Left forelimb (tissue), 1 donor: ENCODE measurements around the gene QSER1.
A peak's percentile ranks its signal among the peaks of the same experiment; 100 is the strongest.
"Not testable (repeated sequence)": the region's sequence is repeated elsewhere in the genome, so short reads cannot be mapped to it uniquely, and the experiment has no call there.

Experiments
- DNase-seq: peaks from one replicate; pipeline ENCODE4 v3.0.0-alpha.2; 2018; ENCODE audit warnings: low spot score

QSER1 gene

DNA sequence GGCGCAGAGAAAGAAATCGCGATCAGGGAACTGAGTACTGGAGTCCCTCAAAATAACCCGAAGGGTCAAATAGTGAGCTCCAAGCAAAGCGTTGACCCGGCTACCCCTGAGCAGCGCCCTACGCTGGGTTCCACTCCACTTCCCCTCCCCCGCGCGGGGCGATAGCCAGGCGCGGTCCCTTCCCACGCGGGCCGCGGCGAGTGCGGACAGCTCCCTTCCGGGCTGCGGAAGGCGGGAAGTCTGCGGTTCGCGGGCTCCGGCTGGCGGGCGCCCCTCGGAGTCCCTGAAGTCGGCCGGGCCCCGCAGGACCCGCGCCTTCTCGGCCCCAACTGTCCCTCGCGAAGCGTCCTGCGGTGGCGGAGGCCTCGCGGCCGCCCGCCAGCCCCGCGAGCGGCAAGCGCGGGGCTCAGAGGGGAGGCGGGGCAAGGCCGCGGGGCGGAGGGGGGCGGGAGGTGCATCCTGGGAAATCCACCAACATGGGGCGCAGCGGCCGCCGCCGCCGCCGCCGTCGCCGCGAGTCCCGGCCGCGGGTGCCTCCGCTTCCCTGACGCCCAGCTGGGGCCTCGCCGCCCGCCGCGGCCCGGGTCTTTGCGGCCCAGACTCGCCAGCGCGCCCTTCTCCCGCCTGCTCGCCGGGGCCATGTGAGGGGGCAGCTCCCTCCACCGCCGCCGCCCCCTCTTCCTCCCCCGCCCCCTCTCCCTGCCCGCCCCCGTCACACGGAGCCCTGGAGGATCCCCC, at the start of gene QSER1:
Gene QSER1, plus strand, starts transcription at position 457 of the 738 bp plus-strand sequence. CDS start 315 bp downstream, outside the sequence.
- DNase-seq = peak; percentile 91

DNA sequence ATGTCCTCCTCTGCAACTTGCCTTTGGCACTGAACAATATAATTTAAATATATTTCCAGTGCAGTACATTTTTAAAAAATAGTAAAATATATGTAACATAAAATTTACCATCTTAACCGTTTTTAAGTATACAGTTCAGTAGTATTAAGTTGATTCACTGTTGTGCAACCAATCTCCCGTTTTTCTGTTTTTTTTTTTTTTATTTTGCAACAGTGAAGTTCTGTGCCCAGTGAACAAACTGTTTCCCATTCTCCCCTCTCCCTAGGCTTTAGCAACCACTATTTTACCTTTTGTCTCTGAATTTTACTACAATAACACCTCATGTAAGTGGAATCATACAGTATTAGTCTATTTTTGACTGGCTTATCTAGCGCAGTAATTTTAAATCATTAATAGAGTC, 49.1 kb upstream of the QSER1 start:
- DNase-seq = no peak

DNA sequence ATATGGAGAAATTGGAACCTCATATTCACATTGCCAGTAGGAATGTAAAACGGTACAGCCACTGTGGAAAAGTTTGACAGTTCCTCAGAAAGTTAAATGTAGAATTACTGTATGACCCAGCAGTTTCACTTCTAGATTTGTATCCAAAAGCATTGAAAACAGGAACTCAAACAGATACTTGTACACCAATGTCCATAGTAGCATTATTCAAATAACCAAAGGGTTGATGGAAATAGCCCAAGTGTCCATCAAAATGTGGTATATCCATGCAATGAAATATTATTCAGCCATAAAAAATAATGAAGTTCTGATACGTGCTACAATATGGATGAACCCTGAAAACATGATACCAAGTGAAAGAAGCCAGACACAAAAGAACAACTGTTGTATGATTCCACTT, 45.1 kb upstream of the QSER1 start:
- DNase-seq = no peak

DNA sequence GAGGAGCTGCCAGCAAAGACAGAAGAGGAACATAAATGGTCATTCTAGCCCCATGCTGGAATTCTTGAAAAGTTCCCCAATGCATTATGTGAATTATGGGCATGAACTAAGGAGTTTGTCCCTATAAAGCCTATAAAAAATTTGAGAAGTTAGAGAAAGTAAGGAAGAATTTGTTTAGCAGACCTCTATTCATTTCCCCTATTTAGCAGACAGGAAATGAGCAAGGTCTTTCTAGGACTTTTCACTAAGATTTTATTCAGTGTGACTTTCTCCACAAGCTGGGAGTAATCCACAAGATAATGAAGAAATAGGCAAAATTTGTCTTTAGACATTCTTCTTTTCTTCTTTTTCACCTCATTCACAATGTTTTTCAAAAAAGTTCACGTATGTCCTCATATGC, 42.9 kb upstream of the QSER1 start:
- DNase-seq = no peak

DNA sequence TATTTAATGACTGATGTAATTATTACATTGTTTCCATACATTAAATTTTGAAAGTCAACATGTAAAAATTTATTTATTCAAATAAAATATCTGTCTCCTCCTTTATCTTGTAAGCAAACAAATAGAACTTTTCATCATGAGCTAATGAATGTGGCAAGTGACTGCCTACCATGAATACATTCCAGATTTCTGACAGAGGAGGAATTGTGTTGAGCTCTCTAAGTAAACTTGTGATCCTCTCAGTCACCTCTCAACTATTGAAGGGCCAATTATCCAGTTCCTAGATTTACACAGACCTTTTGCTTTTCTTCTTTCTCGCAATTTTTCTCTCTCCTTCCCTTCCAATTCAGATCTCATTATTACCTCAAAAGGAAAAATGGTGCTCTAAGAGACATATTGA, 41.4 kb upstream of the QSER1 start:
- no peak for DNase-seq

DNA sequence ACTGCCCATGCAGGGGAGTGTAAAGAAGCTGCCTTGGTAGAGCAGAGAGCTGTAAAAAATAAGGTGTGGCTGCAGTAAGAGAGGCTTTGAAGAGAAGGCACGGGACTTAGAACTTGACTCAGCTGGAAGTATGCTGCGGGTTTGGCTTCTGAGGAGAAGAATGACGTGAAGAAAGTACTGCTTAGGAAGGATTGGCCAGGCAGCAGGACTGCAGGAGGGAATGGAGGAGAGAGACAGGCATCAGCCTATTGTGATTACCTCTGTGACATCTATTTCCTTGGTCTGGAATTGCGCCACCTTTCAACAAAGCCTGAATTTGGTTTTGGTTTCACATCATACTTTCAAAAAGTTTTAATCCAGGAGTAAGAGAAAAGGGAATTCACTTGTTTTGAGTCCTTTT, 40.4 kb upstream of the QSER1 start:
- no peak for DNase-seq

DNA sequence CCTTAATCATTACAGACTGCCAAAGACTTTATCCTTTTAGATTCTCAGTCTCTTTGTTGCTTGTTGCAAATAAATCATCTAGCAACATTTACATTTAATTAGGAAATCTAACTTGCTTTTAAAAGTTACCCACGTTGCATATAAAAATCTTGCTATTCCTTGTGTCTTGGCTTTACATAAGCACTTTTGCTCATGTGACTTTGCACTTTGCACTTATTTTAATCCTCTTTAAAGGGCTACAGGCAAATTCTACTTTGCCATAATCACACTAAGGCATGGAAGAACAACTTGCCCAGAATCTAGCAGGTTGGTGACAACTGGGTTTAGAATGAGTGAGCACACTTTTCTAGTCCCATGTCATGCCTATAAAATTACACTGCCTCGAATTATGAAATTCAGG, 37.0 kb upstream of the QSER1 start:
- no peak for DNase-seq

DNA sequence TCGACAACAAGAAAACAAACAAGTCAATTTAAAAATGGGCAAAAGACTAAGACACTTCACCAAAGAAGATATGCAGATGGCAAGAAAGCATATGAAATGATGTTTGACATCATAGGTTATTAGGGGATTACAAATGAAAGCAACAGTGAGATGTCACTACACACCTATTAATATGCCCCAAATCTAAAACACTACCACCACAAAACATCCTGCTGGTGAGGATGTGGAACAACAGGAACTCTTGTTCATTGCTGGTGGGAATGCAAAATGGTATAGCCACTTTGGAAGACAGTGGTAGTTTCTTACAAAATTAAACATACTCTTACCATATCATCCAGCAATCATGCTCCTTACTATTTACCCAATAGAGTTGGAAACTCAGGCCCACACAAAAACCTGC, 33.9 kb upstream of the QSER1 start:
- DNase-seq = no peak

DNA sequence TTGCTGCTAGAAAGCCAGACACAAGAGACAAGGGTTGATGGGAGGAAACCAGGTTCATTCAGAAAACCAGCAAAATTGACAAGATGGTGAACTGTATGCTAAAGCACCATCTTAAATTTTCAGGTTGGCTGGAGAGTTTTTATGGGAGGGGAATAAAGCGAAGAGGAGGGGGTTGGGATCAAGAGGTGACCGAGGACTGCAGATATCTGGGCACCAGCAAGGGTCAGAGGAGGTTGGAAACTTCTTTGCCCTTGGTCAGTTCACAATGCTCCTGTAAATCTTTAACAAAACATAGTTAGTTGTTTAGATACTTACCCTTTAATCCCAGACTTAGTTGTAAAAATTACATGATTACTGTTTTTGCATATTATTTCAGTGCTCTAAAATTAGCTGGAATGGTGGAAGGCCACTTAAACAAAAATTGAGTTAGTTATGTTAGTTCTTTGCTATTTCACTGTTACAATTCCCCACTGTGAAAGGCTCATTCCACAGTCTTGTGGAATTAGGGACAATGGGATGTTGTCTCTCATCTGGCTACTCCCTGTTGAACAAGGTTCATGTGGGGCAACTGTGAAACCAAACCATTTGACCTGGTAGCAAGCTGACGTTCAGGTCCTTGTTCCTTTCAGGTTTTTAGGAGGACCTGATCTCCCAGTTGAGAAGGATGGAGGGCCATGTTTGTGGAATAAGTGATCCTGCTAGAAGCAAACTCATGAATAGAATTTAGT, 30.6 kb upstream of the QSER1 start:
- no peak for DNase-seq

DNA sequence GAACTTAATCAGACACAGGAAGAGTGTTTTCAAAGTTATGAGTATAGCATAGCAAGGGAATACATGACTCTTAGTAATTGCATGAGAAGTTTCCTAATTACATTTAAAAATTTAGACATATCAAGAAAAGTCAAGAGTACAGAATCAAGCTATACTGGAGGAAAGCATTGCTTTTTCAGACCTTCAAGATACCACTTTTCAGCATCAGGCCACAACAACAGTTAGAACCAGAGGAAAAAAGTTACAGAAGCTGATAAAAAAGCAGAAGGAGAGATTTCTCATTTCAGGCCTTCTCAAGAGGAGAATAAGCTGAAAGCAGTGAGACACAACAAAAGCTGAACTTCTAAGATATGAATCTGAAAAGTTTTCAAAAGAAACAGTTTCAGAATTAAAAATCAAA, 28.1 kb upstream of the QSER1 start:
- no peak for DNase-seq

DNA sequence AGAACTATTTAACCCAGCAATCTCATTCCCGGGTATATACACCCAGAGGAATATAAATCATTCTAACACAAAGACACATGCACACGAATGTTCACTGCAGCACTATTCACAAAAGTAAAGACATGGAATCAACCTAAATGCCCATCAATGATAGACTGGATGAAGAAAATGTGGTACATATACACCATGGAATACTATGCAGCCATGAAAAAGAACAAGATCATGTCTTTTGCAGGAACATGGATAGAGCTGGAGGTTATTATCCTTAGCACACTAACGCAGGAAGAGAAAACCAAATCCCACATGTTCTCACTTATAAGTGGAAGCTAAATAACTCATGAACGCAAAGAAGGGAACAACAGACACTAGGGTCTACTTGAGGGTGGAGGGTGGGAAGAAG, 23.9 kb upstream of the QSER1 start:
- not testable (repeated sequence) for DNase-seq

DNA sequence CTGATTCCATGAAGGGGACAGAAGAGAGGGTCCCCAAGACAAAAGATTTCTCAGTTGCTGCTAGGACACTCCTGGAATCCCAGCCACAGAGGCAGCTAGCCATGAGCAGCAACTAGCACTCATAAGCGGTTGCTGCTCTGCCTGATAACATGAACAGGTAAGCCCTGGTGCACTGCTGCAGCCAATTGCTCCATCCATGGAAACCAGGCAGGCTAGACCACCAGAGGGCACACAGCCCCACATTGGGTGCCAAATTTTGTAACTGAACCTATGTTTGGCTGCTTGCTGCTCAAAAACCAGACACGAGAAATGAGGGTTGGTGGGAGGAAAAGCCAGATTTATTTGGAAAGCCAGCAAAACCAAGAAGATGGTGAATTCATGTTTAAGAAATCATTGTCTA, 21.9 kb upstream of the QSER1 start:
- no peak for DNase-seq

DNA sequence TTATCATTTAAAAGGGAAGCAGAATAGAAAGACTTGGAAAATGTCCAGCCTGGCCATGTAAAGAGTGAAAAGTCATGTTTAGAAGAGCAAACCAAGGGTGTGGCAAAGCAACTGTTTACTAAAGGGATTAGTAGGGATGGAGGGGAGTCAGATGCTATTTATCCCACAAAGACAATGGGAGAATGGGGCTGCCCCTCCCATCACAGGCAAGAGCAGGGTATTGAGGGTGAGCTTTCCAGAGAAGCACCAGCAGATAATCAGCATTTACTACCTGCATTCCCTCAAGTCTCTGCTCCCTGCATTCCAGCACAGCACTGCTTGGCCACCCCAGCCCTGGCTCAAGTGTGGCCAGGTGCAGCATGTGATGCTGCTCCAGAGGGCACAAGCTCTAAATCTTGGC, 18.5 kb upstream of the QSER1 start:
- no peak for DNase-seq

DNA sequence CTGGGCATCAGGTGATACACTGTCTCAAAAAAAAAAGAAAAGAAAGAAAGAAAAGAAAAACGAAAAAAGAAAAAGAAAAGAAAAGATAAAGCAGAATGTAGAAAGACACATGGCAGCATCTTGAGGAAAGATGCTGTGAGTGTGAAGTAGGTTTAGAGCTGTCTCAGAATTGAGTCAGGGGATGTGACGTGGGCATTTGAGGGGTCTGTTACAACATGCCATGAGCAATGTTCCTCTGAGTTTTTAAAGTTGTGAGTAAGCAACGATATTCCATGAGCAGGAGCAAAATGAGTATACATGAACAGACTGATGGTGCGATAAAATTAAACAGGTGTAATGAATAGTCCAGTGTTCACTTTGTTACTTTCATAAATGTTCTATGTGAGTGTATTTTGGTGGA, 11.3 kb upstream of the QSER1 start:
- DNase-seq = no peak

DNA sequence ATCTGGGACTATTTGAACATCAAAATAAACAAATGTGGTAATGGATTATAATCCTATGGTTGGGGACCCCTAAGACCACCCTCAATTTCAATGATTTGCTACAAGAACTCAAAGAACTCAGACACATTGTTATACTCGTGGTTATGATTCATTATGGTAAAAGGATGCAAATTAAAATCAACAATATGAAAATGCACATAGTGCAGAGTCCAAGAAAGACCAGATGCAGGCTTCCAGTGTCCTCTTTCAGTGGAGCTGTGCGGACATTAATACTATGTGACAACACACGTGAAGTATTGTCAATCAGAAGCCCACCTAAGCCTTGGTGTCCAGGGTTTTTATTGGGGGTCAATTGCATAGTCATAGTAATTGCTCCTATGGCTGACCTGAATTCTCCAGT, 9.2 kb upstream of the QSER1 start:
- no peak for DNase-seq

DNA sequence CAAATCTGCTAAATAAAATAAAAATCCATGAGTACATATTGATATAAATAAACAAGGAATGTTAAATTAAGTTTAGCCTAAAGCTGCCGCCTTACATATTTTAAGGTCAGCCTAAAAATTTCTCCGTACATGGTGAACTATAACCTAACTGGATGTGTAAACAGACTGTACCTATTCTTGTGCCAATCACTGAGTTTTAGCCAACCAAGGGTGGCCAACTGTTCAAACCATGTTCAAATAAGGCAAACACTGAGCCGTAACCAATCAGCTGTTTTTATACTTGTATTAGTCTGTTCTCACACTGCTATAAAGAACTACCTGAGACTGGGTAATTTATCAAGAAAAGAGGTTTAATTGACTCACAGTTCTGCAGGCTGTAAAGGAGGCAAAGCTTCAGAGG, 8.6 kb upstream of the QSER1 start:
- DNase-seq = no peak

DNA sequence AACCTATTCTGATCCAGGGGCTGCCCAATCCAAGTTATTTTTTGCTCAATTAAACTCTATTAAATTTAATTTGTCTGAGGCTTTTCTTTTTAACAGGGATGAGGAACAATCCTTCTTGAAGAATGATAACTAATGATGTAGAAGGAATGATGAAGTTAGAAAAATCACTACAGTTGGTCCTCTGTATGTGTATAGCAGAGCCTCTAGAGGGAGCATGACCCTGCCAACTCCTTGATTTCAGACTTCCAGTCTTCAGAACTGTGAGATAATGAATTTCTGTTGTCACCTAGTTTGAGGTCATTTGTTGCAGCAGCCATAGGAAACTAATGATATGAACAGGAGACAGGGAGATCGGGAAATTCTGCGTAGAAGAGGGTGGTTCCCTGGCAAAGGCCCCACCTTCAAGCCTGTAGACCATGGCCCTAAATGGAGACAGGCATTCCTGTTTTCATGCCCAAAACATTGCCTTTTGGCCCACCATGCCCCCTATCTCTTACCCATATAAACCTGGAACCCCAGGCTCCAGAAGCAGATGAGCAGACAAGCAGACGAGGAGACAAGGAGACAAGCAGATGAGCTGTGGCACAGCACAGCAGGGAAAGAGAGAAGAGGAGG, 7.7 kb upstream of the QSER1 start:
- DNase-seq = no peak

DNA sequence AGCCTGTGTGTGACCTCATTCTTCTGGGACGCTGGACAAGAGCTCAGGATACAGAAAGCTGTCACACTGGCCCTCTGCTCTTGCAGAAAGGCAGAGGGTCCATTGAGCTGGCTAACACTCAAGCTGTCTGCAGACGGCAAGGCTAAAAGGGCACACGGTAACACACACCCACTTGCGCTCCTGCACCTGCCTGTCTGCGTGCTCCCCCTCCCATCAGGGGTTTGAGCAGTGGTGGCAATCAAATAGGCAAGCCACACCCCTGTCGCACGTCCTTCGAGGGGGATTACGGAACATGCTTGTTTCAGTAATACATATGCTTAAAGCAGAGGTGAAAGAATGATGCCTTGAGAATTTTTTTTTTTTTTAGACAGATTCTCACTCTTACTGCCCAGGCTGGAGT, 7.1 kb upstream of the QSER1 start:
- DNase-seq = no peak

DNA sequence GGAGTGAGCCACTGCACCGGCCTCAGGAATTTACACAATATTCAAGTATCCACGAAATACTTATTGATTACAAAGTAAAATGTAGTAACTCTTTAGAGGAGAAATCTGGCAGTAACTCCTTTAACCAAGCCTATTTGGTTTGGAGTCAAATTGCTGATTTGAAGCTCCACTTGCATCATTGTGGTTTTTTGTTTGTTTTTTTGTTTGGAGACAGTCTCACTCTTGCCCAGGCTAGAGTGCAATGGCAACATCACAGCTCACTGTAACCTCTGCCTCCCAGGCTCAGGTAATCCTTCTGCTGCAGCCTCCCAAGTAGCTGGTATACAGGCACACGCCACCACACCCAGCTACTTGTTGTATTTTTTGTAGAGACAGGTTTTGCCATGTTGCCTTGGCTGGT, 6.4 kb upstream of the QSER1 start:
- no peak for DNase-seq

DNA sequence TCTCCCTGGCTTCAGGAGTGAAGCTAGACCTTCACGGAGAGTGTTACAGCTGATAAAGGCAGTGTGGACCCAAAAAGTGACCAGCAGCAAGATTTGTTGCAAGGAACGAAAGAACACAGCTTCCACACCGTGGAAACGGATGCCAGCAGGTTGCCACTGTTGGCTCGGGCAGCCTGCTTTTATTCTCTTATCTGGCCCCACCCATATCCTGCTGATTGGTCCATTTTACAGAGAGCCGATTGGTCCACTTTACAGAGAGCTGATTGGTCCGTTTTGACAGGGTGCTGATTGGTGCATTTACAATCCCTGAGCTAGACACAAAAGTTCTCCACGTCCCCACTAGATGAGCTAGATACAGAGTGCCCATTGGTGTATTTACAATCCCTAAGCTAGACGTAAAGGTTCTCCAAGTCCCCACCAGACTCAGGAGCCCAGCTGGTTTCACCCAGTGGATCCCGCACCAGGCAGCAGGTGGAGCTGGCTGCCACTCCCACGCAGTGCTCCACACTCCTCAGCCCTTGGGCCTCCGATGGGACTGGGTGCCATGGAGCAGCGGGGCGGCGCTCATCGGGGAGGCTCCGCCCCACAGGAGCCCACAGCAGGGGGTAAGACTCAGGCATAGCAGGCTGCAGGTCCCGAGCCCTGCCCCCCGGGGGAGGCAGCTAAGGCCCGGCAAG, 4.8 kb upstream of the QSER1 start:
- DNase-seq = not testable (repeated sequence)

DNA sequence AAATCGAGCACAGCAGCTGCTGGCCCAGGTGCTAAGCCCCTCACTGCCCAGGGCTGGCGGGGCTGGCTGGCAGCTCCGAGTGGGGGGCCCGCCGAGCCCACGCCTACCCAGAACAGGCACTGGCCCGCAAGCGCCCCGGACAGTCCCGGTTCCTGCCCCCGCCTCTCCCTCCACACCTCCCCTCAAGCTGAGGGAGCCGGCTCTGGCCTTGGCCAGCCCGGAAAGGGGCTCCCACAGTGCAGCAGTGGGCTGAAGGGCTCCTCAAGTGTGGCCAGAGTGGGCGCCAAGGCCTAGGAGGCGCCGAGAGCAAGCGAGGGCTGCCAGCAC, 4.3 kb upstream of the QSER1 start:
- not testable (repeated sequence) for DNase-seq

DNA sequence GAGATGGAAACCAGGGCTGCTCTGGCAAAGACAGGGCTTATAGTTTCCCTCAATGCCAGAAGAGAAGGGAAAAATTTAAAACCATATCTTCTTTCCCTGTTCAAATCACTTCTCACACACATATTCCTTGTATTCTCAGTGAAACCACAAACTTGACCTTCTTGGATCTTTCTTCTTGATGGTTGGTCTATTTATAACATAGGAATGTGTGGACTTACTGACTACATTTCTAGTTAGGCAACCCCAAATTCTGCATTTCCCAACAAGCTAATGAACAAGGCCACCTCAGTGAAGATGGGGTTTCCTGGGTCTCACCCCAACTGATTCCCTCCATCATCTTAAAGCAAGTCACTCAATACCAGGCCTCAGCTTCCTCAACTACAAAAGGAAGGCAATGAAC, 3.8 kb upstream of the QSER1 start:
- DNase-seq = no peak
